ENCODE data around the gene ARMC2.
"Not testable (repeated sequence)": the region's sequence is repeated elsewhere in the genome, so short reads cannot be mapped to it uniquely, and the experiment has no call there.

Gene ARMC2

DNA sequence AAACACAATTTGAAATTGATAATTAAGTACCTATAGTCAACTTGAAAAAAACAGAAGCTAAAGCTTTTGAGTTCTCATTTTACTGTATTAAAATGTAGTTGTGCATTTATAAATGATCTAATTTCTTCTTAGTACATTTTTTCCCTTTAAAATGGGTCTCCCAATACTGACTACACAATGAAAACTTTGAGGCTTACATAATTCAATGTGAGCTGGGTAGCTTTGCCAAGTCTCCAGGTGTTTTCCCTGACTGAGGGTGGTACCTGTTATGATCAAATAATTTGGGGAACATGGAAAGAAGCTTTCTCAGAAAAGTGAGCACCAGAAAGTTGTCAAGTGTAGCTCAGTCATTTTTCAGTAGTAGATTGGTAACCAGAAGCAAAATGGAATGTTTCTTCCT, 74.3 kb downstream of the ARMC2 start:
- H3K9me3 ChIP-seq: no peaks in the 10 kb centered on the region
- in situ Hi-C loops (cut with MboI; ENCODE audit: low sequenced_read_pairs): no loop called here
- no peak overlapping the region for H3K4me3 ChIP-seq
- peaks cover 94% of the 10 kb centered on the region for H3K27me3 ChIP-seq (ENCODE audit: low read depth)
- H3K4me1 ChIP-seq: no peaks in the 10 kb centered on the region
- no peaks in the 10 kb centered on the region for H3K36me3 ChIP-seq (replicated peaks)
- no peak for DNase-seq (ENCODE audit: low spot score in 2 of 2)

DNA sequence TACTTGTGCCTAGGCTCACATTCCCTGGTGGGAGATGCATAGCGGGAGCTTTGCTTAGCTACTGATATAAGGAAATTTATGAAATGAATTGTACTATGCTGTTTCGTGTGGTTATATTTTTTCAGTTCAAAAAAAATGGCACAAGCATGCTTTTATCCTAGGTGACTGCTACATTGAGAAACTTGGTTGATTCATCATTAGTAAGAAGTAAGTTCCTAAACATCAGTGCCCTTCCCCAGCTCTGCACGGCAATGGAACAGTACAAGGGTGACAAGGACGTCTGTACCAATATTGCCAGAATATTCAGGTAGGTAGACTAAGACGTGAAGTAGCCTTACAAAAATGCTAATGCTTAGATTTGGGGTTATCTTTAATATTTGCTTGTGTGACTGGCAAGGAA, 79.7 kb downstream of the ARMC2 start:
- Histone ChIP-seq H3K36me3 (replicated peaks) (no peaks in the 10 kb centered on the region), H3K4me3 (no peak overlapping the region), H3K9me3 (peaks cover 3% of the 10 kb centered on the region; the same call in 1 of the 2 replicates), H3K4me1 (peaks cover 6% of the 10 kb centered on the region), H3K27me3 (ENCODE audit: low read depth) (peaks cover 83% of the 10 kb centered on the region)
- in situ Hi-C loops (cut with MboI; ENCODE audit: low sequenced_read_pairs): no loop called here
- DNase-seq (ENCODE audit: low spot score in 2 of 2): no peak

DNA sequence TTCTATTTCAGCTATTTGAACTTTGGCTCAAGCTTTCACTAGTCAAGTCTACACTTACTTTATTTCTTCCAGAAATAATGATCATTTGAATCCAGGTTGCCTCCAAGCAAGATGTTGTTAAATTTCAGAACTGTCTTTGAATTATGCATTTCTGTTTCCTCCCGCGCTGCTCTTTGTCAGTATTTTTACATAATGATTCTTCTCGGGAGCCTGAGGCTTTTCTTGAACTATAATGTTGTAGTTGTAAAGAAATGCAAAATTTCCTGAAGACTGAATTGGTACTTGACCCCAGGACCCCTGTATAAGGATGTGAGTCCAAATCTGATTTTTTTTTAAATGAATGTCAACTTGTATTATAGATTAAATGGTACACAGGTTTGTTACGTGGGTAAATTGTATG, 80.4 kb downstream of the ARMC2 start:
- Histone ChIP-seq H3K4me1 (peaks cover 6% of the 10 kb centered on the region), H3K9me3 (peaks cover 3% of the 10 kb centered on the region; the same call in 1 of the 2 replicates), H3K4me3 (no peak overlapping the region), H3K27me3 (ENCODE audit: low read depth) (peaks cover 83% of the 10 kb centered on the region), H3K36me3 (replicated peaks) (no peaks in the 10 kb centered on the region)
- DNase-seq (ENCODE audit: low spot score in 2 of 2): peak; percentile 47 to 89
- in situ Hi-C loops (cut with MboI; ENCODE audit: low sequenced_read_pairs): no loop called here

DNA sequence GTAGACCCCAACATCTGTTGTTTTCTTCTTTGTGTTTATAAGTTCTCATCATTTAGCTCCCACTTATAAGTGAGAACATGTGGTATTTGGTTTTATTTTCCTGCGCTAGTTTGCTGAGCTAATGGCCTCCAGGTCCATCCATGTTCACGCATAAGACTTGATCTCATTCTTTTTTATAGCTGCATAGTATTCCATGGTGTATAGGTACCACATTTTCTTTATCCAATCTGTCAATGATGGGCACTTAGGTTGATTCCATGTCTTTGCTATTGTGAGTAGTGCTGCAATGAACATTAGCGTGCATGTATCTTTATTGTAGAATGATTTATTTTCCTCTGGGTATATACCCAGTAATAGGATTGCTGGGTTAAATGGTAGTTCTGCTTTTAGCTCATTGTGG, 82.9 kb downstream of the ARMC2 start:
- H3K36me3 ChIP-seq (replicated peaks); in situ Hi-C loops (cut with MboI; ENCODE audit: low sequenced_read_pairs); H3K4me3 ChIP-seq; DNase-seq (ENCODE audit: low spot score in 2 of 2); H3K4me1 ChIP-seq; H3K9me3 ChIP-seq: not testable (repeated sequence)
- H3K27me3 ChIP-seq (ENCODE audit: low read depth): peaks cover 78% of the 10 kb centered on the region

DNA sequence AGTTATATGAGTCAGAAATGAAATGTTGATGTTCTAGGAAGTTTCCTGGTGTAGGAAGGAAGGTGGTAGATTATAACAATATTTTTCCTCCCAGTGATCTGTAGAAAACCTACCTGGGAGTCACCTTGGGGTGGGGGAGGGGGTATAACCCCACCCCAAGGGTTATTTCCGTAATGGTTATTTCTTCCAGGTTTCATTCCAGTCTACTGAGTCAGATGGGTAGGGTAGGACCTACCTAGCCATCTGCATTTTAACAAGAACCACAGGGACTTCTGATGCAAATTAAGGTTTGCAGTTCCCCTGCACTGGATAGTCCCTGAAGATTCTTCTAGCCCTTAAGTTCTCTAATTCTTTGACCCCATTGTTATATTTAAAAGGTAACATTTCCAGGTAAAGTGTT, 88.9 kb downstream of the ARMC2 start:
- no peak overlapping the region for H3K4me3 ChIP-seq
- peaks cover 76% of the 10 kb centered on the region for H3K27me3 ChIP-seq (ENCODE audit: low read depth)
- no peaks in the 10 kb centered on the region for H3K9me3 ChIP-seq
- DNase-seq (ENCODE audit: low spot score in 2 of 2): no peak
- no peaks in the 10 kb centered on the region for H3K36me3 ChIP-seq (replicated peaks)
- in situ Hi-C loops (cut with MboI; ENCODE audit: low sequenced_read_pairs): no loop called here
- H3K4me1 ChIP-seq: no peaks in the 10 kb centered on the region

DNA sequence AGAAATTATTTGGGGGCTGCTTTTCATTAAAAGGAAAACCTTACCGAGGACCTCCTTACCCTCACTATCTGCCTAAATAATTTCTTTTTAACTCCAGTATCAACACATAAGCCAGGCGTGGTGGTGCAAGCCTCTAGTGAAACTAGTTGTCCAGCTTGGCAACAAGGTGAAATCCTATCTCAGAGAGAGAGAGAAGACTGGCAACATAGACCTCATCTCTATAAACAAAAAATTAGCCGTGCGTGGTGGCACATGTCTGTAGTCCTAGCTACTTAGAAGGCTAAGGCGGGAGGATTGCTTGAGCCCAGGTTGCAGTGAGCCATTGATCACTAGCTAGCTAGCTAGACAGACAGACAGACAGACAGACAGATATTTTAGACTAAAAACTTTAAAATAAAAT, 92.5 kb downstream of the ARMC2 start:
- no peaks in the 10 kb centered on the region for H3K4me1 ChIP-seq
- in situ Hi-C loops (cut with MboI; ENCODE audit: low sequenced_read_pairs): no loop called here
- H3K36me3 ChIP-seq (replicated peaks): no peaks in the 10 kb centered on the region

DNA sequence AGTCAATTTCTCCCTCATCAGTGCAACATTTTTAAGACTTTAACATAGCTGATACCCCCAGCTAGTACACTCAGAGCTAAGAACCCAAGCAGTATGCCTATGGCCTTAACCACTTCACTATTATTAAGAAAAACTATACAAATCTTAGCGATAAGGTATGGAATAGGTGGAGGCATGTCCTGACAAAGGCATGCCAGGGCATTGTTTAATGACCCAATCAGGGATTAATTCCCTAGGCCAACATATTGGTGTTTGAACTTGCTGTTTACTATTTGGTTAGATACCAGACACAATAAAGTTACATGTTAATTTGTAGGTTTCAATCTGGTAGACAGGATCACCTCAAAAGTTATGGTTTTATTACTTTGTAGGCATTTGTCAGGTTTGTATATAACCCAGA, 93.1 kb downstream of the ARMC2 start:
- in situ Hi-C loops (cut with MboI; ENCODE audit: low sequenced_read_pairs): no loop called here
- H3K9me3 ChIP-seq: no peaks in the 10 kb centered on the region
- no peak for DNase-seq (ENCODE audit: low spot score in 2 of 2)
- peaks cover 78% of the 10 kb centered on the region for H3K27me3 ChIP-seq (ENCODE audit: low read depth)
- H3K36me3 ChIP-seq (replicated peaks): no peaks in the 10 kb centered on the region
- no peaks in the 10 kb centered on the region for H3K4me1 ChIP-seq
- no peak overlapping the region for H3K4me3 ChIP-seq

More for the DNA sequence above, 92.5 kb downstream of the ARMC2 start:
- Histone ChIP-seq H3K9me3 (no peaks in the 10 kb centered on the region), H3K4me3 (no peak overlapping the region), H3K27me3 (ENCODE audit: low read depth) (peaks cover 78% of the 10 kb centered on the region)
- no peak for DNase-seq (ENCODE audit: low spot score in 2 of 2)

DNA sequence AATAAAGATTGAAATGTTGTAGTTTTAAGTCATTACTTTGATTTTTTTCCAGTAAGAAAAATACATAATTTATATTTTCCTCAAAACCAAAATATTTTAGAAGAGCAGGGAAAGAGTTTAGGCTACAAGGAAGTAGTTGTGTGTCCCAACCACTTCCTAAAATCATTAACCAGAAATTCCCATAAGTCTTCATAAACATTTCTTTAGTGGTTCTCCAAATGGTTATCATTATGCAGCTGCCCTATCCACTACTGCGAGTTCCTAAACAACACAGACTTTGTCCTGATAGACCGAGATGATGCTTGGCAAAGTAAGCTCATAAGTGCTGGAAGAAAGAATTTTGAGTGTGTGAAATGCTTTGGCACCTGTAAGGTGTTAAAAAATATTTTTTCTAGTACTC, 93.6 kb downstream of the ARMC2 start:
- no peaks in the 10 kb centered on the region for H3K36me3 ChIP-seq (replicated peaks)
- no peak for DNase-seq (ENCODE audit: low spot score in 2 of 2)
- H3K9me3 ChIP-seq: no peaks in the 10 kb centered on the region
- no peak overlapping the region for H3K4me3 ChIP-seq
- in situ Hi-C loops (cut with MboI; ENCODE audit: low sequenced_read_pairs): no loop called here
- H3K27me3 ChIP-seq (ENCODE audit: low read depth): peaks cover 78% of the 10 kb centered on the region
- H3K4me1 ChIP-seq: no peaks in the 10 kb centered on the region

DNA sequence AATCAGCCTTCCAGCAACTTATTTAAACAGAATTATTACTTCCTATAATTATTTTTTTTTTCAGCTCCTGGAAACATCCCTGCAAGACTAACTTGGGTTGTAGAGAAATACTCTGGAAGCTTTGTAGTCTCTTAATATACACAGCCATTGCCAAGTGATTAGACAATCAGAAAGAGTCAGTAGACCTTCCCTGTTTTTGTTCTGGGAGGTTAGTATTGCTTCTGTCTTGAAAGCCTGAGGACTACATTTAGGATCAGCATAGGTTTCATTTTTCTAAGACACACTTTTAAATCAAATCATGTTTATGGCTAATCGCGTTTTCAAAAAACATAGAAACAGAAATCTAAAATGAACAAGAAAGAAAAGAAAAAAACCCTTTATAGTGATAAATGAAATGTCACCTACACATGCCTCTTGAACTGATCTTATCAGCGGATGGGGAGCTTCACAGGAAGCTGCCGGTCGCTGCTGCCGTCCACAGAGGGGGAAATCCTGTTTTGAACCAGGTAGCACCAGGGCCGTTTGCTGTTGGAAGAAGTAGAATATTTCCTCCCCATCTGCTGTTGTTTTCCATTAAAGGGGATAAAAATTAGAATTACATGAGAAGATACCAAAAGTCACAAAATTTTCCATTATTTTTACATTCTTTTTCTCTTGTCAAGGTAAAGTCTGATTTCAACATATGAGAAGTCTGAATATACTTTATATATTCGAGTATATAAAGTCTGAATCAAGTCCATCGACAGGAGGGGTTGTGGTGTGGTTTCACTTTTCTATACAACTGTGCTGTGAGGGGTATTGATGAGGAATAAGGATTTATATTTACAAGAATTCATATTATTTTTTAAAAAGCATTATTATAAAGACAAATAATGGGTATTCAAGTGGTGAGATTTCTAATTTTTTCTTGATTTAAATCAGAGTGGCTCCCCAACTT, 94.6 kb downstream of the ARMC2 start:
- Histone ChIP-seq H3K36me3 (replicated peaks) (no peaks in the 10 kb centered on the region), H3K4me3 (no peak overlapping the region), H3K4me1 (no peaks in the 10 kb centered on the region), H3K9me3 (no peaks in the 10 kb centered on the region), H3K27me3 (ENCODE audit: low read depth) (peaks cover 78% of the 10 kb centered on the region)
- DNase-seq (ENCODE audit: low spot score in 2 of 2): no peak
- in situ Hi-C loops (cut with MboI; ENCODE audit: low sequenced_read_pairs): no loop called here

DNA sequence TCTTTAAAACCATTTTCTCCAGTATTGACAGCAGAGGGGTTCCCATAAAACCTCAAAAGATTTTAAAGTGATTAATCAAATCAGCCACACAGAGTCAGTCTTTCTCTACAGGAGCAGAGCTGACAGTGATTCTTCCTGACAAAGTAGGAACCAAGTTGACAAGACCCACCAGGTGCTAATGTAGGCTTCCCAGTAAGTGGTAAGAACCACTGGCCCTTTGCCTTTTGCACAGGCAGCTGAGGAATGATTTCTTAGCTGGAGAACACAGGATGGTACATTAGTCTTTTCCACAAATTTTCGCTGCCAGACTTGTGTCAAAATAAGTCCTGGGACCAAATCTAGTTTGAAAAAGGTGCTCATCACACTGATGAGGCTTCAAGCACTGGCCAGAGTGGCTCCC, 95.8 kb downstream of the ARMC2 start:
- no peaks in the 10 kb centered on the region for H3K36me3 ChIP-seq (replicated peaks)
- H3K27me3 ChIP-seq (ENCODE audit: low read depth): peaks cover 78% of the 10 kb centered on the region
- in situ Hi-C loops (cut with MboI; ENCODE audit: low sequenced_read_pairs): no loop called here
- H3K4me1 ChIP-seq: no peaks in the 10 kb centered on the region
- no peaks in the 10 kb centered on the region for H3K9me3 ChIP-seq
- H3K4me3 ChIP-seq: no peak overlapping the region
- no peak for DNase-seq (ENCODE audit: low spot score in 2 of 2)

DNA sequence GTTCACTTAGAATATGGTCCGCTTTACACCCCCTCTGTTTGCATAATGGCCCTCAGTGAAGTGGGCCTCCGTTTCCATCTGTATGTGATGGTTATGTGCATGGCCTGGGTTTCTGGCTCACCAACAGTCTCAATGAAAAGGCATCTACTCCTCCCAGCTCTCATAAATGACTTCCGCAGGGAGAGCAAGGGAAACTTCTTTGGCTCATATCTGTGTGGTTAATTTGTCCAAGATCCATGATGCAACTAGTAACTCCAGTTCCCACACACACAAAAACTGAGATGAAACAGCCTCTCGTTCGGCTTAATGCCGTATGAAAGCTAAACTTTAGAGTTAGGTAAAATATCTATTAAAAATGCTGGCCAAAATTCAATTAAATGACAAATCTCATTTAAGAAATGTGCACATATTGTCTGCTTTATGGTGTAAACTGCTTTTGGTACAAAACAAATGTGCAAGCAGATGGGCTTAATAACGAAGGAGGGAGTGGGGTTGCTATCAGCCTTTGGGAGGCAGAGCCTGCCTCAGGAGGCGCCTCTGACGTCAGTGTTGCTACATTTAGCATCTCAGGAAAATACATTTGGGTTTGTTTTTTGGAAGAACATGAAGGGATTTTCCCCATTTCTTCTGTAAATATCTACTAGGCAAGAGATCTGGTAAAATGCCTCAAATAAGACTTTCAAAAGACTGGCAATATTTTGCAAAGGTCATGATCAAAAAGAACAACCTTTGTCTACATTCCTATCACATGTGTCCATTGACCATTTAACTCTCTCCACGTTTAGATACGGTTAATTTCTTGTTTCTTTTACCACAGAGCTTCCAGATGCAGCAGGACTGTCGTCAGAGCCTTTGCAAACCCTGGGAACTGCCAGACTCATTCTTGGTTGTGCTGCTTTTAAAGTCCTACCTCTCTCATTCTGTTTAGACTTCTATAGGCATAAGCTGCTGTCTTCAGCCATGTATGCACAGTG, 96.8 kb downstream of the ARMC2 start:
- Histone ChIP-seq H3K27me3 (ENCODE audit: low read depth) (peaks cover 71% of the 10 kb centered on the region), H3K4me1 (no peaks in the 10 kb centered on the region), H3K36me3 (replicated peaks) (no peaks in the 10 kb centered on the region), H3K9me3 (no peaks in the 10 kb centered on the region), H3K4me3 (no peak overlapping the region)
- DNase-seq (ENCODE audit: low spot score in 2 of 2): no peak
- in situ Hi-C loops (cut with MboI; ENCODE audit: low sequenced_read_pairs): no loop called here

DNA sequence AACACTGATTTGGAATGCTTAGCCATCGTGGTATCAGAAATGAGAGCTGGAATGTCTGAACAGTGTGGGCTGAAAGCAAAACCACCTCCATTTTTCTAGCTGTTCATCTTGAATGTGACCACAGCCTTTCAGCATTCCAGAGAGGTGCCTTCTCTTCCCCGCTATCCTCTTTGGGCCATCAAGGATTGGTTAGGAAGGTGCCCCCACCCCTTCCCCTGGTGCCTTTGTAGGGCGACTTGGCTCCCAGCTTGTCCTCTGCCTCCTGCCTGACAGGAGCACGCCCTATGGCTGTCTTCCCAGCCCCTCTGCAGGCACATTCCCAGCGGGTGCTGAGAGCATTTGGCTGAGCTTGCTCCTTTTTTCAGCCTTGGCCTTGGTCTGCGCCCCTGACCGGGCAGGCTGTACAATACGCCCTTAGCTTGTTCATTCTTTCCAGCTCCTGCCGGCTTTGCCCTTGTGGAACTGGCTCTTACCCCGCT, 97.5 kb downstream of the ARMC2 start:
- no peaks in the 10 kb centered on the region for H3K9me3 ChIP-seq
- peaks cover 64% of the 10 kb centered on the region for H3K27me3 ChIP-seq (ENCODE audit: low read depth)
- no peak overlapping the region for H3K4me3 ChIP-seq
- DNase-seq (ENCODE audit: low spot score in 2 of 2): no peak
- no peaks in the 10 kb centered on the region for H3K4me1 ChIP-seq
- in situ Hi-C loops (cut with MboI; ENCODE audit: low sequenced_read_pairs): no loop called here
- no peaks in the 10 kb centered on the region for H3K36me3 ChIP-seq (replicated peaks)

DNA sequence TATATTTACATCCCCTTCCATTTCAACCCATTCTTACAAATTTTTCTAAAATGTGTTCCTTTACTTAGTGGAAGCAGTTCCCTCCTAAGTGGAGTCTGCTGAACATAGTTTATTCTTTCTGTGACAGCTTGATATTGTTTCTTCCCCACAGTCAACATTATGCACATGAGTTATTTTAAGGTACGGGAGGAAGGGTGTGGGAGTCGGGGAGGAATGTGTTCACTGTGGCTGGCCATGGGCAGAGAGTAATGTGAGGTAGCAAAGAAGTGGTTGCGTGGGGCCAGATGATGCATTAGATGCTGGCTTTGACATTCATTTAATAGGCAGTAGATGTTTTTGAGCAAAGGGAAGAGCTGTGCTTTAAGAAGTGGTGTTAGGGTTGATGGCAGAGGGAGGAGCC, 98.5 kb downstream of the ARMC2 start:
- Histone ChIP-seq H3K4me1 (no peaks in the 10 kb centered on the region), H3K36me3 (replicated peaks) (no peaks in the 10 kb centered on the region), H3K4me3 (no peak overlapping the region), H3K9me3 (no peaks in the 10 kb centered on the region), H3K27me3 (ENCODE audit: low read depth) (peaks cover 54% of the 10 kb centered on the region)
- in situ Hi-C loops (cut with MboI; ENCODE audit: low sequenced_read_pairs): no loop called here
- no peak for DNase-seq (ENCODE audit: low spot score in 2 of 2)
